H1 (cell line): ENCODE results near the gene IP6K3. TPM values are rescaled to one million over a fixed set of nuclear protein-coding genes. Genes with fewer than 3 reads are reported as not detected.

Experiments
- CTCF ChIA-PET: fragments of 300-600 bp; sonication (Branson Sonifier 250); formaldehyde crosslinking; loops from one replicate; lab custom pipeline; 2021; ENCODE audit not compliant: partially characterized antibody; lab: Charles Lee
- POLR2A ChIA-PET: fragments of 300-600 bp; sonication (Branson Sonifier 250); formaldehyde crosslinking; loops from one replicate; lab custom pipeline; 2021; ENCODE audit warnings: inconsistent platforms; ENCODE audit not compliant: partially characterized antibody; lab: Charles Lee
- DNase-seq, 2 experiments: peaks; one replicate each; pipeline versions ENCODE4 v3.0.0 to v3.0.0-alpha.2; 2010 to 2022; ENCODE audit warnings: low spot score in 2 of 2, low read depth in 1 of 2, mixed read lengths in 1 of 2
- FAIRE-seq: peaks from 2 replicates; lab custom pipeline; 2011; peaks lifted over from hg19 to GRCh38; lab: Jason Lieb, UNC
- H2AFZ ChIP-seq: 2 replicates; pipeline ENCODE4 v1.8.1; 2012; ENCODE audit warnings: low read length, inconsistent platforms
- H2AK5ac ChIP-seq: 2 replicates; pipeline ENCODE4 v1.6.1; 2013; ENCODE audit warnings: low read depth, low read length
- H2BK120ac ChIP-seq: replicated peaks from 2 replicates; pipeline ENCODE3; 2013; ENCODE audit warnings: low read depth, low read length, inconsistent platforms
- H2BK12ac ChIP-seq: 2 replicates; pipeline ENCODE4 v1.6.1; 2013; ENCODE audit warnings: low read depth, low read length
- H2BK15ac ChIP-seq: 2 replicates; pipeline ENCODE4 v1.6.1; 2013; ENCODE audit warnings: low read length
- H2BK20ac ChIP-seq: 2 replicates; pipeline ENCODE4 v1.6.1; 2013; ENCODE audit warnings: low read length
- H2BK5ac ChIP-seq: 2 replicates; pipeline ENCODE4 v1.6.1; 2013; ENCODE audit warnings: low read depth, low read length
- H3K14ac ChIP-seq: 2 replicates; pipeline ENCODE4 v1.6.1; 2013; ENCODE audit warnings: inconsistent platforms; ENCODE audit not compliant: insufficient read length
- H3K18ac ChIP-seq: 2 replicates; pipeline ENCODE4 v1.6.1; 2013; ENCODE audit warnings: low read length; ENCODE audit errors: extremely low read depth
- H3K23ac ChIP-seq: 2 replicates; pipeline ENCODE4 v1.6.1; 2013; ENCODE audit warnings: inconsistent platforms; ENCODE audit not compliant: insufficient read length
- H3K23me2 ChIP-seq: 2 replicates; pipeline ENCODE4 v1.6.1; 2013; ENCODE audit warnings: low read depth, low read length
- H3K27ac ChIP-seq: 2 replicates; pipeline ENCODE4 v1.6.1; 2011; ENCODE audit warnings: low read depth, low read length, inconsistent platforms
- H3K27me3 ChIP-seq, 4 experiments: replicated peaks in 1 of 4; 1 replicate in 1 of 4; 2 replicates in 3 of 4; pipeline versions ENCODE4 v1.6.1 to v1.8.1; 2011 to 2013; ENCODE audit warnings: low read length in 3 of 4, mild to moderate bottlenecking in 3 of 4, inconsistent platforms in 2 of 4, mixed read lengths in 2 of 4, moderate library complexity in 1 of 4; ENCODE audit not compliant: control insufficient read depth in 3 of 4, insufficient read depth in 3 of 4; ENCODE audit errors: extremely low read depth in 1 of 4
- H3K36me3 ChIP-seq, 4 experiments: 2 replicates each; pipeline versions ENCODE4 v1.6.1 to v1.8.1; 2011 to 2013; ENCODE audit warnings: mild to moderate bottlenecking in 4 of 4, low read length in 3 of 4, moderate library complexity in 2 of 4, control low read depth in 1 of 4, inconsistent platforms in 1 of 4; ENCODE audit not compliant: insufficient read depth in 4 of 4, control insufficient read depth in 2 of 4
- H3K4ac ChIP-seq: replicated peaks from 2 replicates; pipeline ENCODE3; 2013; ENCODE audit warnings: low read length, low read depth, mixed read lengths, inconsistent platforms; ENCODE audit not compliant: insufficient read length
- H3K4me1 ChIP-seq, 4 experiments: replicated peaks in 1 of 4; 1 replicate in 1 of 4; 2 replicates in 3 of 4; pipeline versions ENCODE4 v1.6.1 to v1.8.1; 2011 to 2013; ENCODE audit warnings: low read length in 3 of 4, inconsistent platforms in 2 of 4, mixed read lengths in 1 of 4; ENCODE audit not compliant: insufficient read depth in 4 of 4, control insufficient read depth in 3 of 4
- H3K4me2 ChIP-seq, 2 experiments: 2 replicates each; pipeline versions ENCODE4 v1.6.1 to v1.8.1; 2011 to 2013; ENCODE audit warnings: low read depth in 2 of 2, low read length in 2 of 2, control low read depth in 1 of 2, inconsistent platforms in 1 of 2, mild to moderate bottlenecking in 1 of 2; ENCODE audit not compliant: insufficient read depth in 1 of 2
- H3K4me3 ChIP-seq, 4 experiments: fragments of 200-600, 300-600 bp in 1 of 4; sonication (generic), shearing (Covaris generic), sonication (Bioruptor Twin) in 1 of 4; 2 replicates each; pipeline versions ENCODE4 v1.5.1 to v1.8.1; 2011 to 2016; ENCODE audit warnings: low read length in 4 of 4, low read depth in 3 of 4, control low read depth in 2 of 4, inconsistent platforms in 2 of 4, mild to moderate bottlenecking in 2 of 4, mixed read lengths in 1 of 4, moderate library complexity in 1 of 4; ENCODE audit not compliant: insufficient read depth in 2 of 4; ENCODE audit errors: extremely low read depth in 1 of 4
- H3K56ac ChIP-seq: replicated peaks from 2 replicates; pipeline ENCODE3; 2013; ENCODE audit warnings: low read depth, mild to moderate bottlenecking, mixed read lengths, low read length, inconsistent platforms; ENCODE audit not compliant: insufficient read length
- H3K79me1 ChIP-seq: 2 replicates; pipeline ENCODE4 v1.6.1; 2013; ENCODE audit warnings: low read depth, low read length, control low read depth
- H3K79me2 ChIP-seq, 2 experiments: 2 replicates each; pipeline versions ENCODE4 v1.6.1 to v1.8.1; 2012 to 2013; ENCODE audit warnings: low read length in 2 of 2, mild to moderate bottlenecking in 2 of 2, inconsistent platforms in 1 of 2; ENCODE audit not compliant: insufficient read depth in 2 of 2, control insufficient read depth in 1 of 2
- H3K9ac ChIP-seq, 4 experiments: replicated peaks in 1 of 4; 1 replicate in 1 of 4; 2 replicates in 3 of 4; pipeline versions ENCODE4 v1.6.1 to v1.8.1; 2011 to 2013; ENCODE audit warnings: low read depth in 3 of 4, low read length in 3 of 4, control low read depth in 2 of 4, mild to moderate bottlenecking in 2 of 4, moderate library complexity in 2 of 4, inconsistent platforms in 1 of 4; ENCODE audit errors: extremely low read depth in 1 of 4
- H3K9me3 ChIP-seq, 2 experiments: 2 replicates each; pipeline versions ENCODE4 v1.6.1 to v1.8.1; 2012 to 2013; ENCODE audit warnings: mild to moderate bottlenecking in 2 of 2, moderate library complexity in 2 of 2, control low read depth in 1 of 2, inconsistent platforms in 1 of 2, low read depth in 1 of 2, low read length in 1 of 2, mixed read lengths in 1 of 2; ENCODE audit not compliant: insufficient read depth in 2 of 2
- H4K20me1 ChIP-seq, 2 experiments: replicated peaks in 1 of 2; 2 replicates each; pipeline versions ENCODE3 to v1.8.1; 2011 to 2013; ENCODE audit warnings: inconsistent platforms in 2 of 2, low read length in 2 of 2, mild to moderate bottlenecking in 1 of 2; ENCODE audit not compliant: insufficient read depth in 2 of 2, control insufficient read depth in 1 of 2
- H4K5ac ChIP-seq: 2 replicates; pipeline ENCODE4 v1.6.1; 2013; ENCODE audit warnings: low read length, low read depth, mixed read lengths, inconsistent platforms; ENCODE audit not compliant: insufficient read length
- H4K8ac ChIP-seq: 2 replicates; pipeline ENCODE4 v1.8.0; 2013; ENCODE audit warnings: mild to moderate bottlenecking, moderate library complexity, low read length, inconsistent platforms; ENCODE audit not compliant: insufficient read depth; ENCODE audit errors: extremely low read depth
- H4K91ac ChIP-seq: replicated peaks from 2 replicates; pipeline ENCODE3; 2013; ENCODE audit warnings: low read length, mixed read lengths, inconsistent platforms; ENCODE audit not compliant: insufficient read length
- BACH1 ChIP-seq: IDR thresholded peaks from 2 replicates; pipeline ENCODE4 v1.6.1; 2012; ENCODE audit warnings: low read length, improper control_type of control experiment
- CREB1 ChIP-seq: IDR thresholded peaks from 2 replicates; pipeline ENCODE4 v1.6.1; 2012; ENCODE audit warnings: inconsistent platforms
- PHF8 ChIP-seq: fragments of 200-600 bp; sonication (generic); conservative IDR thresholded peaks from 2 replicates; pipeline ENCODE4 v1.7.1; 2012; ENCODE audit warnings: low read depth, mild to moderate bottlenecking, inconsistent platforms, low read length, moderate library complexity
- RXRA ChIP-seq: IDR thresholded peaks from 2 replicates; pipeline ENCODE4 v1.6.1; 2011; ENCODE audit warnings: low read depth, mild to moderate bottlenecking, low read length, moderate library complexity; ENCODE audit not compliant: insufficient read depth
- SP1 ChIP-seq: IDR thresholded peaks from 2 replicates; pipeline ENCODE4 v1.6.1; 2011; ENCODE audit warnings: low read depth, low read length
- SUZ12 ChIP-seq: fragments of 200-600 bp; sonication (generic); IDR thresholded peaks from 2 replicates; pipeline ENCODE4 v1.6.1; 2012; ENCODE audit warnings: mild to moderate bottlenecking, inconsistent platforms, low read length, moderate library complexity, mixed read lengths
- ZNF274 ChIP-seq: IDR thresholded peaks from 2 replicates; pipeline ENCODE4 v1.7.0; 2012; ENCODE audit warnings: low read length, borderline replicate concordance; ENCODE audit errors: extremely low read depth
- WGBS, 2 experiments: shearing (Covaris generic) in 1 of 2; methylation state at CpG; one replicate each; pipeline versions ENCODE4 v1.1.6 to v1.1.7; 2013 to 2015; ENCODE audit warnings: low lambda C conversion rate in 2 of 2, mixed read lengths in 2 of 2, inconsistent platforms in 1 of 2, low coverage in 1 of 2, missing lambda C conversion rate in 1 of 2; ENCODE audit not compliant: insufficient replicate concordance in 2 of 2, insufficient coverage in 1 of 2, insufficient read length in 1 of 2; ENCODE audit errors: extremely low coverage in 1 of 2, missing lambda C conversion rate in 1 of 2; 5-methylcytosine and 5-hydroxymethylcytosine counted together
- polyA plus RNA-seq, 7 experiments: library from polyadenylated mRNA; depleted of rRNA in 3 of 7; stranded (reverse) in 5 of 7; unstranded in 2 of 7; fragments of >200 nt in 5 of 7; fragments of 200-250 nt in 2 of 7; gene quantifications; 1 replicate in 5 of 7; 2 replicates in 1 of 7; 4 replicates in 1 of 7; pipeline versions ENCODE4 v1.2.1 to v1.2.3, GENCODE V29; 2011 to 2013; ENCODE audit warnings: missing spikeins in 2 of 7, mixed read lengths in 2 of 7
- total RNA-seq: library from RNA; stranded (reverse); fragmentation: NEBNext Ultra II Directional; extraction: Animal tissue kit (Norgen Biotek cat#: 25700); gene quantifications from 2 replicates; pipeline ENCODE4 v1.2.1, GENCODE V29; 2021

IP6K3 gene
- total and polyA plus RNA-seq, 2 of the 8 experiments (the other 6 are each of a cell fraction or from before 2014, with no cell fraction given) = 0.22 to 0.73 TPM

GRCh38 chr6:33683576-33684427 is 62.9 kb downstream of the IP6K3 start:
- Histone ChIP-seq H3K18ac (no peak overlapping the region), H2BK120ac (no peak overlapping the region), H3K79me1 (no peaks in the 10 kb centered on the region), H2AFZ (no peak overlapping the region), H3K36me3 (peaks cover 12 to 63% (median 40%) of the 10 kb centered on the region in 4 experiments; a peak in 6 of 8 replicates), H3K4me3 (no peak overlapping the region), H3K9ac (no peak overlapping the region), H3K27me3 (no peaks in the 10 kb centered on the region), H3K79me2 (no peaks in the 10 kb centered on the region), H2BK5ac (no peak overlapping the region), H3K9me3 (no peaks in the 10 kb centered on the region), H3K27ac (no peak overlapping the region), H2BK12ac (no peak overlapping the region), H4K20me1 (peaks cover 0 to 14% of the 10 kb centered on the region in 2 experiments), H3K23me2 (no peaks in the 10 kb centered on the region), H3K4me1 (no peaks in the 10 kb centered on the region), H2BK15ac (no peak overlapping the region), H2BK20ac (no peak overlapping the region), H3K4ac (no peak overlapping the region), H3K14ac (no peak overlapping the region), H4K91ac (no peak overlapping the region), H3K56ac (no peak overlapping the region), H3K4me2 (no peak overlapping the region), H2AK5ac (no peak overlapping the region), H4K8ac (no peak overlapping the region), H4K5ac (no peak overlapping the region), H3K23ac (no peak overlapping the region)
- DNase-seq = no peak
- CTCF ChIA-PET = interaction anchor here (0.8 to 2.6 kb wide), 13 partner anchors 10 to 100 kb away, joined by 3 to 16 read pairs (median 4); no protein-coding TSS in a partner anchor
- FAIRE-seq = no peak
- POLR2A ChIA-PET = interaction anchor here (0.8 to 1.5 kb wide), 3 partner anchors 9 to 13 kb away, joined by 3 to 5 read pairs (median 4); no protein-coding TSS in a partner anchor
- 93% methylated on average over 19 of the region's 19 CpGs; no CpG with 5 or more reads in 1 of the 2 experiments for WGBS, 2 experiments
- TF ChIP-seq RXRA (no peak), CREB1 (no peak), BACH1 (no peak), PHF8 (no peak), SP1 (no peak), ZNF274 (no peak), SUZ12 (no peak)
